Liver (tissue), 9 donors: ENCODE measurements around the gene NEK6. TPM values are rescaled to one million over a fixed set of nuclear protein-coding genes. Genes with fewer than 3 reads are reported as not detected.

Experiments used
- DNase-seq: peaks from one replicate; pipeline ENCODE4 v3.0.0-alpha.2; 2017; ENCODE audit warnings: low spot score
- H3K27ac ChIP-seq, 2 donors: one replicate each; pipeline ENCODE4 v1.7.0; 2013; ENCODE audit warnings: inconsistent platforms in 2 of 2, low read length in 2 of 2, control low read depth in 1 of 2, low read depth in 1 of 2, mild to moderate bottlenecking in 1 of 2
- H3K27me3 ChIP-seq, 4 donors: one replicate each; pipeline versions ENCODE4 v1.6.1 to v1.7.0; 2013; ENCODE audit warnings: low read length in 3 of 4, inconsistent platforms in 1 of 4, mild to moderate bottlenecking in 1 of 4, moderate library complexity in 1 of 4; ENCODE audit not compliant: control insufficient read depth in 4 of 4, insufficient read depth in 4 of 4
- H3K36me3 ChIP-seq, 4 donors: one replicate each; pipeline versions ENCODE4 v1.6.1 to v1.7.0; 2013; ENCODE audit warnings: low read length in 3 of 4, mild to moderate bottlenecking in 3 of 4, low read depth in 1 of 4, moderate library complexity in 1 of 4; ENCODE audit not compliant: control insufficient read depth in 4 of 4, insufficient read depth in 3 of 4
- H3K4me1 ChIP-seq, 4 donors: one replicate each; pipeline versions ENCODE4 v1.6.1 to v1.7.0; 2013; ENCODE audit warnings: low read length in 3 of 4, mild to moderate bottlenecking in 3 of 4, moderate library complexity in 1 of 4; ENCODE audit not compliant: control insufficient read depth in 4 of 4, insufficient read depth in 4 of 4
- H3K4me3 ChIP-seq, 3 donors: one replicate each; pipeline versions ENCODE4 v1.6.1 to v1.7.0; 2013; ENCODE audit warnings: low read length in 3 of 3, control low read depth in 1 of 3, low read depth in 1 of 3, mild to moderate bottlenecking in 1 of 3
- H3K9ac ChIP-seq, 2 donors: one replicate each; pipeline ENCODE4 v1.7.0; 2013; ENCODE audit warnings: low read length in 2 of 2, mild to moderate bottlenecking in 2 of 2, moderate library complexity in 2 of 2, control low read depth in 1 of 2, low read depth in 1 of 2
- H3K9me3 ChIP-seq, 4 donors: one replicate each; pipeline versions ENCODE4 v1.6.1 to v1.7.0; 2013; ENCODE audit warnings: low read length in 3 of 4; ENCODE audit not compliant: control insufficient read depth in 4 of 4
- ATF3 ChIP-seq: IDR thresholded peaks from 2 replicates; pipeline ENCODE4 v1.6.1; 2016; ENCODE audit warnings: antibody characterized with exemption
- CTCF ChIP-seq: fragments of 150-350 bp; IDR thresholded peaks from 2 replicates; pipeline ENCODE4 v1.5.1; 2017; ENCODE audit warnings: improper control_type of control experiment, low read depth, low read length; ENCODE audit not compliant: missing input control
- EGR1 ChIP-seq, 2 donors: IDR thresholded peaks; 2 replicates each; pipeline ENCODE4 v1.6.1; 2016 to 2018; ENCODE audit warnings: antibody characterized with exemption in 2 of 2, low read depth in 2 of 2
- FOXA2 ChIP-seq: IDR thresholded peaks from 2 replicates; pipeline ENCODE4 v1.6.1; 2016; ENCODE audit warnings: antibody characterized with exemption
- GABPA ChIP-seq, 2 donors: IDR thresholded peaks in 1 of 2; conservative IDR thresholded peaks in 1 of 2; 2 replicates each; pipeline ENCODE4 v1.6.1; 2016; ENCODE audit warnings: antibody characterized with exemption in 2 of 2, mild to moderate bottlenecking in 1 of 2, moderate library complexity in 1 of 2
- HNF4A ChIP-seq, 2 donors: conservative IDR thresholded peaks; 2 replicates each; pipeline ENCODE4 v1.6.1; 2016; ENCODE audit warnings: antibody characterized with exemption in 2 of 2, mild to moderate bottlenecking in 2 of 2
- HNF4G ChIP-seq: IDR thresholded peaks from 2 replicates; pipeline ENCODE4 v1.6.1; 2016; ENCODE audit warnings: antibody characterized with exemption
- NR2F2 ChIP-seq: IDR thresholded peaks from 2 replicates; pipeline ENCODE4 v1.6.1; 2016; ENCODE audit warnings: antibody characterized with exemption
- REST ChIP-seq: IDR thresholded peaks from 2 replicates; pipeline ENCODE4 v1.6.1; 2016; ENCODE audit warnings: antibody characterized with exemption, mild to moderate bottlenecking
- RXRA ChIP-seq, 2 donors: IDR thresholded peaks; 2 replicates each; pipeline ENCODE4 v1.6.1; 2017 to 2018; ENCODE audit warnings: antibody characterized with exemption in 2 of 2, mild to moderate bottlenecking in 1 of 2
- TAF1 ChIP-seq: conservative IDR thresholded peaks from 2 replicates; pipeline ENCODE4 v1.6.1; 2016; ENCODE audit warnings: antibody characterized with exemption, mild to moderate bottlenecking
- ZBTB33 ChIP-seq: IDR thresholded peaks from 2 replicates; pipeline ENCODE4 v1.6.1; 2016; ENCODE audit warnings: antibody characterized with exemption
- WGBS: extraction: QIAGEN DNeasy Blood & Tissue Kit; methylation state at CpG from one replicate; pipeline ENCODE4 v1.1.7; 2013; 5-methylcytosine and 5-hydroxymethylcytosine counted together
- polyA plus RNA-seq, 2 donors: library from polyadenylated mRNA; stranded (reverse) in 1 of 2; unstranded in 1 of 2; fragments of 200-250 nt in 1 of 2; fragments of >200 nt in 1 of 2; fragmentation: Nextera tagmentation in 1 of 2; extraction: Ambion mirVana in 1 of 2; gene quantifications; one replicate each; pipeline versions ENCODE4 v1.2.1 to v1.2.3, GENCODE V29; 2013 to 2015
- total RNA-seq, 2 donors: library from RNA; depleted of rRNA; stranded (reverse); fragments of >200 nt; gene quantifications; one replicate each; pipeline ENCODE4 v1.2.3, GENCODE V29; 2014
- donor health status: healthy.
- donor health status: healthy.
- donor health status: healthy.
- donor health status: healthy.
- donor health status: healthy.

The NEK6 gene
- total and polyA plus RNA-seq, 4 donors: 32.5 to 49.7 (median 42.5) TPM

GRCh38 chr9:124262649-124262972, 4.9 kb downstream of the NEK6 start:
- no peak for DNase-seq
- peaks cover 21 to 67% (median 44%) of the 10 kb centered on the region in 4 donors for H3K4me1 ChIP-seq
- H3K9ac ChIP-seq: no peak overlapping the region

More at GRCh38 chr9:124262649-124262972, 4.9 kb downstream of the NEK6 start:
- 87% methylated on average over 5 of the region's 5 CpGs for whole genome bisulfite sequencing
- Histone ChIP-seq H3K9me3 (no peaks in the 10 kb centered on the region), H3K27me3 (no peaks in the 10 kb centered on the region), H3K36me3 (no peaks in the 10 kb centered on the region), H3K4me3 (no peak overlapping the region), H3K27ac (peak overlapping the region; percentile 97 to 98)
- TF ChIP-seq HNF4A (conservative IDR thresholded peaks at IDR 0.05) (no peak), NR2F2 (no peak), EGR1 (IDR thresholded peaks at IDR 0.05; ENCODE audit: low read depth in 2 of 2) (no peak), GABPA (IDR thresholded peaks at IDR 0.05 in 1 of 2, conservative IDR thresholded peaks at IDR 0.05 in 1 of 2) (no peak), HNF4G (no peak), RXRA (IDR thresholded peaks at IDR 0.05) (no peak), FOXA2 (no peak), ATF3 (no peak), REST (no peak), CTCF (no peak), TAF1 (no peak), ZBTB33 (no peak)
